ENCODE data around the gene KCNAB1.

KCNAB1 gene

GRCh38 chr3:156376199-156376598 is 255.8 kb downstream of the KCNAB1 start:
- no peak overlapping the region for H3K4me3 ChIP-seq (ENCODE audit: low read depth, low read length, poor library complexity, severe bottlenecking)
- no peaks in the 10 kb centered on the region for H3K4me1 ChIP-seq (ENCODE audit: insufficient read depth, low read length, severe bottlenecking)
- H3K9me2 ChIP-seq (ENCODE audit: low read depth, low read length) = no peaks in the 10 kb centered on the region
- no peak overlapping the region for H3K4me2 ChIP-seq (ENCODE audit: low read length)
- H3F3A ChIP-seq (ENCODE audit: insufficient read depth, low read length) = no peaks in the 10 kb centered on the region
- H3K27me3 ChIP-seq (ENCODE audit: insufficient read depth, low read length) = 0 out of 2 replicates have a peak, but pooled peaks cover 6% of the 10 kb centered on the region
- no peak overlapping the region for H3K27ac ChIP-seq (ENCODE audit: low read depth, low read length, poor library complexity, severe bottlenecking)
- H3K9ac ChIP-seq (ENCODE audit: low read length) = no peak overlapping the region
- no peaks in the 10 kb centered on the region for H3K36me3 ChIP-seq (ENCODE audit: insufficient read depth, low read length)
- H3K79me2 ChIP-seq (ENCODE audit: insufficient read depth, low read length) = no peaks in the 10 kb centered on the region
- TF ChIP-seq, protein P1, sequence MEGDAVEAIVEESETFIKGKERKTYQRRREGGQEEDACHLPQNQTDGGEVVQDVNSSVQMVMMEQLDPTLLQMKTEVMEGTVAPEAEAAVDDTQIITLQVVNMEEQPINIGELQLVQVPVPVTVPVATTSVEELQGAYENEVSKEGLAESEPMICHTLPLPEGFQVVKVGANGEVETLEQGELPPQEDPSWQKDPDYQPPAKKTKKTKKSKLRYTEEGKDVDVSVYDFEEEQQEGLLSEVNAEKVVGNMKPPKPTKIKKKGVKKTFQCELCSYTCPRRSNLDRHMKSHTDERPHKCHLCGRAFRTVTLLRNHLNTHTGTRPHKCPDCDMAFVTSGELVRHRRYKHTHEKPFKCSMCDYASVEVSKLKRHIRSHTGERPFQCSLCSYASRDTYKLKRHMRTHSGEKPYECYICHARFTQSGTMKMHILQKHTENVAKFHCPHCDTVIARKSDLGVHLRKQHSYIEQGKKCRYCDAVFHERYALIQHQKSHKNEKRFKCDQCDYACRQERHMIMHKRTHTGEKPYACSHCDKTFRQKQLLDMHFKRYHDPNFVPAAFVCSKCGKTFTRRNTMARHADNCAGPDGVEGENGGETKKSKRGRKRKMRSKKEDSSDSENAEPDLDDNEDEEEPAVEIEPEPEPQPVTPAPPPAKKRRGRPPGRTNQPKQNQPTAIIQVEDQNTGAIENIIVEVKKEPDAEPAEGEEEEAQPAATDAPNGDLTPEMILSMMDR (IDR thresholded peaks at IDR 0.05; ENCODE audit: low read length) = no peak
- no peak for TF ChIP-seq EZH2 (IDR thresholded peaks at IDR 0.05; ENCODE audit: borderline replicate concordance, low read length)
- no peak overlapping the region for H2AFZ ChIP-seq (ENCODE audit: low read length)
- no peaks in the 10 kb centered on the region for H4K20me1 ChIP-seq (ENCODE audit: insufficient read depth, low read length)
- H3K9me3 ChIP-seq (ENCODE audit: low read length) = no peaks in the 10 kb centered on the region

DNA sequence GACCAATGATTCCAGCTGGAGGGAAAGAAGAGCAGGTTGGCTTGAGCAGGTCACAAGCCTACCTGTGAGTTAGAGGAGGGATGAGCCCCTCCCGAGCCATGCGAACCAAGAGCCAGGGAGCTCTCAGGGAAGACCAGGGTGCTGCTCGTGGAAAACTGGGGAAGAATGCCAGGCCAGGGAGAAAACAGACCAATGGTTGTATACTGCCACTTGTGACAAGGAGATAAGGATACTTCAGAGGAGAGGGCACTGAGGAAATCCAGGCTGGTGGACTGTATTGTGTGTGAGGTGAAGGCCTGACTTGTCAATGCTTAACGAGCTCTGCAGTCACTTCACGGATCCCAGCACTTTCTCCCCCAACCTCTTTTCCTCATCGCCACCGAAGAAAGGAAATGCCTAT is 256.9 kb downstream of the KCNAB1 start:
- Histone ChIP-seq H3K4me2 (ENCODE audit: low read length) (no peak overlapping the region), H3K4me1 (ENCODE audit: insufficient read depth, low read length, severe bottlenecking) (no peaks in the 10 kb centered on the region), H3F3A (ENCODE audit: insufficient read depth, low read length) (no peaks in the 10 kb centered on the region), H3K4me3 (ENCODE audit: low read depth, low read length, poor library complexity, severe bottlenecking) (no peak overlapping the region), H3K27me3 (ENCODE audit: insufficient read depth, low read length) (0 out of 2 replicates have a peak, but pooled peaks cover 6% of the 10 kb centered on the region), H3K79me2 (ENCODE audit: insufficient read depth, low read length) (no peaks in the 10 kb centered on the region), H3K27ac (ENCODE audit: low read depth, low read length, poor library complexity, severe bottlenecking) (no peak overlapping the region), H3K9me2 (ENCODE audit: low read depth, low read length) (no peaks in the 10 kb centered on the region), H3K9me3 (ENCODE audit: low read length) (no peaks in the 10 kb centered on the region), H4K20me1 (ENCODE audit: insufficient read depth, low read length) (no peaks in the 10 kb centered on the region), H2AFZ (ENCODE audit: low read length) (no peak overlapping the region), H3K9ac (ENCODE audit: low read length) (no peak overlapping the region), H3K36me3 (ENCODE audit: insufficient read depth, low read length) (no peaks in the 10 kb centered on the region)
- no peak for TF ChIP-seq EZH2 (IDR thresholded peaks at IDR 0.05; ENCODE audit: borderline replicate concordance, low read length)
- TF ChIP-seq, protein P1 (IDR thresholded peaks at IDR 0.05; ENCODE audit: low read length) = no peak

DNA sequence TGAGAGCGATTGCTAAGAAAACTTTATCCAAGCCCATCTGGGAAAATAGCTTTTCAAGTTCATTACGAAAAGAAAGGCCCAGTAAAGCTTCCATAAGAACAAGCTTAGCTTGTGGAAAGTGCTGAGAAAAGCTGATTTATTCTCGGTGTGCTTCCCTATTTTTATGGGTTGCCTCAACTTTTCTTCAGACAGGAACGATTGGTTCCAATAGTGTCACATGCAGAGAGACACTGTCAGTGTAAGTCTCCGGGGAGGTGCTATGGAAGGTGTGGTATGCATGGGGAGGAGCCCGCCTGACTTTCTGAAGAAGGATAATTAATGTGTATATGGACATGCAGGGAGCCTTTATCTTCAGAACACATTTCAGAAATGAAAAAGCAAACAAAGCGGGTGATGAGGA is 257.3 kb downstream of the KCNAB1 start:
- Histone ChIP-seq H3K36me3 (ENCODE audit: insufficient read depth, low read length) (no peaks in the 10 kb centered on the region), H3F3A (ENCODE audit: insufficient read depth, low read length) (no peaks in the 10 kb centered on the region), H3K4me1 (ENCODE audit: insufficient read depth, low read length, severe bottlenecking) (no peaks in the 10 kb centered on the region), H3K9me2 (ENCODE audit: low read depth, low read length) (no peaks in the 10 kb centered on the region), H3K79me2 (ENCODE audit: insufficient read depth, low read length) (no peaks in the 10 kb centered on the region), H4K20me1 (ENCODE audit: insufficient read depth, low read length) (no peaks in the 10 kb centered on the region), H3K27me3 (ENCODE audit: insufficient read depth, low read length) (0 out of 2 replicates have a peak, but pooled peaks cover 6% of the 10 kb centered on the region), H3K4me2 (ENCODE audit: low read length) (no peak overlapping the region), H3K4me3 (ENCODE audit: low read depth, low read length, poor library complexity, severe bottlenecking) (no peak overlapping the region), H3K9me3 (ENCODE audit: low read length) (no peaks in the 10 kb centered on the region), H3K9ac (ENCODE audit: low read length) (no peak overlapping the region), H3K27ac (ENCODE audit: low read depth, low read length, poor library complexity, severe bottlenecking) (no peak overlapping the region), H2AFZ (ENCODE audit: low read length) (no peak overlapping the region)
- no peak for TF ChIP-seq EZH2 (IDR thresholded peaks at IDR 0.05; ENCODE audit: borderline replicate concordance, low read length)
- TF ChIP-seq, protein P1 (IDR thresholded peaks at IDR 0.05; ENCODE audit: low read length) = no peak
